Mesendoderm (in vitro differentiated cells): ENCODE data around the gene BDH2.

ENCODE experiments used
- DNase-seq: peaks from one replicate; pipeline ENCODE4 v3.0.0; 2013
- H2AK5ac ChIP-seq: 2 replicates; pipeline ENCODE4 v1.6.1; 2013; ENCODE audit warnings: low read length, inconsistent platforms
- H2BK120ac ChIP-seq: 2 replicates; pipeline ENCODE4 v1.6.1; 2013; ENCODE audit warnings: low read depth, mild to moderate bottlenecking, low read length, moderate library complexity, mixed read lengths
- H2BK15ac ChIP-seq: replicated peaks from 2 replicates; pipeline ENCODE4 v1.6.1; 2013; ENCODE audit warnings: low read depth, mild to moderate bottlenecking, moderate library complexity
- H2BK5ac ChIP-seq: 2 replicates; pipeline ENCODE4 v1.6.1; 2013; ENCODE audit warnings: low read length, inconsistent platforms
- H3K18ac ChIP-seq: 2 replicates; pipeline ENCODE4 v1.6.1; 2013; ENCODE audit warnings: mild to moderate bottlenecking, low read length, mixed read lengths
- H3K23ac ChIP-seq: one replicate; pipeline ENCODE4 v1.6.1; 2013; ENCODE audit warnings: low read length
- H3K27ac ChIP-seq: 2 replicates; pipeline ENCODE4 v1.5.1; 2013; ENCODE audit warnings: low read depth, mild to moderate bottlenecking, inconsistent platforms, low read length, moderate library complexity
- H3K27me3 ChIP-seq: 2 replicates; pipeline ENCODE4 v1.6.1; 2013; ENCODE audit warnings: low read length, control low read depth, mild to moderate bottlenecking, inconsistent platforms; ENCODE audit not compliant: insufficient read depth, poor library complexity
- H3K36me3 ChIP-seq: 2 replicates; pipeline ENCODE4 v1.6.1; 2013; ENCODE audit warnings: low read length, inconsistent platforms; ENCODE audit not compliant: control insufficient read depth, insufficient read depth
- H3K4ac ChIP-seq: one replicate; pipeline ENCODE4 v1.6.1; 2013; ENCODE audit warnings: low read depth, mild to moderate bottlenecking, low read length, moderate library complexity
- H3K4me1 ChIP-seq: 2 replicates; pipeline ENCODE4 v1.6.1; 2013; ENCODE audit warnings: low read depth, low read length, inconsistent platforms; ENCODE audit not compliant: control insufficient read depth
- H3K4me2 ChIP-seq: 2 replicates; pipeline ENCODE4 v1.6.1; 2013; ENCODE audit warnings: low read length
- H3K4me3 ChIP-seq: 2 replicates; pipeline ENCODE4 v1.5.1; 2013; ENCODE audit warnings: mild to moderate bottlenecking, low read length
- H3K56ac ChIP-seq: one replicate; pipeline ENCODE4 v1.6.1; 2013; ENCODE audit warnings: low read length
- H3K79me1 ChIP-seq: 2 replicates; pipeline ENCODE4 v1.6.1; 2013; ENCODE audit warnings: low read length, inconsistent platforms
- H3K79me2 ChIP-seq: 2 replicates; pipeline ENCODE4 v1.6.1; 2013; ENCODE audit warnings: mild to moderate bottlenecking, low read length; ENCODE audit not compliant: control insufficient read depth, insufficient read depth
- H3K9ac ChIP-seq: 2 replicates; pipeline ENCODE4 v1.6.1; 2013; ENCODE audit warnings: low read length, inconsistent platforms
- H4K5ac ChIP-seq: one replicate; pipeline ENCODE4 v1.6.1; 2013; ENCODE audit warnings: low read length
- H4K8ac ChIP-seq: one replicate; pipeline ENCODE4 v1.6.1; 2013; ENCODE audit warnings: low read depth, mild to moderate bottlenecking, control low read depth, low read length, moderate library complexity
- WGBS: extraction: QIAGEN DNeasy Blood & Tissue Kit; methylation state at CpG from one replicate; pipeline ENCODE4 v1.1.7; 2013; ENCODE audit warnings: low lambda C conversion rate, missing lambda C conversion rate; ENCODE audit not compliant: insufficient coverage; ENCODE audit errors: extremely low coverage; 5-methylcytosine and 5-hydroxymethylcytosine counted together

Gene BDH2

DNA sequence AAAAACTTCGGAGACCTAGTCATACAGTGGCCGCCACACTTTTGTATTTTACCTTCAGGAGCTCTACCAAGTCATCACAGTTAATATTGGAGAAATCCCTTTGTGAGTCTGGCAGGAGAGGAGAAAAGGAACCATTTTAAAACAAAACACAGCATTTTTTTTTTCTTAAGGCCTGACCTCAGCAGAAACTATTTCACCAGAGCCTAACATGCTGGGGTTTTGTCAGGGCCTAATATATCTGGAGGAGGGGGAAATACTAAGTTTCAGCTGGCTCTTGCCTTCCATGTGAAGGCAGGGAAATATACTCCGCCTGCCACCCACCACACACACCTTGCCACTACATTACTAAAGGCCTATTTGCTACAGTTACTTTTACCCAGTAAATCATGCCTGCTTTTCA lies 26.5 kb upstream of the BDH2 start:
- Histone ChIP-seq H3K4me3 (no peak overlapping the region), H3K79me2 (no peaks in the 10 kb centered on the region), H2BK5ac (no peak overlapping the region), H2AK5ac (no peak overlapping the region), H3K18ac (no peak overlapping the region), H3K4me2 (no peak overlapping the region), H3K4ac (no peak overlapping the region), H2BK120ac (no peak overlapping the region), H4K8ac (no peak overlapping the region), H3K27me3 (no peaks in the 10 kb centered on the region), H3K56ac (no peak overlapping the region), H4K5ac (no peak overlapping the region), H3K36me3 (no peaks in the 10 kb centered on the region), H3K27ac (no peak overlapping the region), H3K9ac (no peak overlapping the region), H3K4me1 (no peaks in the 10 kb centered on the region), H2BK15ac (no peak overlapping the region), H3K23ac (no peak overlapping the region), H3K79me1 (no peaks in the 10 kb centered on the region)
- DNase-seq: no peak
- no CpG with 5 or more reads among the region's 3 CpGs for WGBS

DNA sequence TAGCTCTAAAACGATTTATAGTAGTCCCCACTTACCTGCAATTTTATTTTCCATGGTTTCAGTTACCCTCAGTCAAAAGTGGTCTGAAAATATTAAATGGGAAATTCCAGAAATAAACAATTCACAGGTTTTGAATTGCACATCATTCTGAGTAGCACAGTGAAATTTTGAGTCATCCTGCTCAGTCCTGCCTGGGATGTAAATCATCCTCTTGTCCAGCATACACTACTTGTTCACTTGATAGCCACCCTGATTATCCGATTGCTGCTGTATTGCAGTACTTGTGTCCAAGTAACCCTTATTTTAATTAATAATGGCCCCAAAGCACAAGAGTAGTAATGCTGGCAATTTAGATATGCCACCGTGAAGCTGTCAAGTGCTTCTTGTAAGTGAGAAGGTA lies 23.5 kb upstream of the BDH2 start:
- H2AK5ac ChIP-seq: no peak overlapping the region
- H3K27ac ChIP-seq: no peak overlapping the region
- H3K79me1 ChIP-seq: no peaks in the 10 kb centered on the region
- no peaks in the 10 kb centered on the region for H3K79me2 ChIP-seq
- H2BK15ac ChIP-seq: no peak overlapping the region
- H3K36me3 ChIP-seq: no peaks in the 10 kb centered on the region
- no peak overlapping the region for H3K23ac ChIP-seq
- no peaks in the 10 kb centered on the region for H3K27me3 ChIP-seq
- WGBS: no CpG with 5 or more reads among the region's 3 CpGs
- no peak overlapping the region for H3K4me3 ChIP-seq
- no peak overlapping the region for H3K18ac ChIP-seq
- no peak overlapping the region for H3K4ac ChIP-seq
- no peak overlapping the region for H3K4me2 ChIP-seq
- H4K8ac ChIP-seq: no peak overlapping the region
- DNase-seq: no peak
- no peaks in the 10 kb centered on the region for H3K4me1 ChIP-seq
- no peak overlapping the region for H3K56ac ChIP-seq
- no peak overlapping the region for H4K5ac ChIP-seq
- no peak overlapping the region for H3K9ac ChIP-seq
- H2BK120ac ChIP-seq: no peak overlapping the region
- no peak overlapping the region for H2BK5ac ChIP-seq

DNA sequence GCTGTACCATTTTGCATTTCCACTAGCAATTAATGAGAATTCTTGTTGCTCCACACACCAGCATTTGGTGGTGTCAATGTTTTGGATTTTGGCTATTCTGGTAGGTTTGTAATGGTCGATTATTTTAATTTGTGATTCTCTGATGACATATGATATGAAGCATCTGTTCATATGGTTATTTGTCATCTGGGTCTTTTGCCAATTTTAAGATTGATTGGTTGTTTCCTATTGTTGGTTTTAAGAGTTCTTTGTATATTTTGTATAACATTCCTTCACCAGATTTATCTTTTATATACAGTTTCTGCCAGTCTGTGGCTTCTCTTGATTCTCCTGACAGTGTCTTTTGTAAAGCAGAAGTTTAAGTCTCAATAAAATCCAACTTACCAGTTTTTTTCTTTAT lies 18.5 kb upstream of the BDH2 start:
- no peaks in the 10 kb centered on the region for H3K36me3 ChIP-seq

DNA sequence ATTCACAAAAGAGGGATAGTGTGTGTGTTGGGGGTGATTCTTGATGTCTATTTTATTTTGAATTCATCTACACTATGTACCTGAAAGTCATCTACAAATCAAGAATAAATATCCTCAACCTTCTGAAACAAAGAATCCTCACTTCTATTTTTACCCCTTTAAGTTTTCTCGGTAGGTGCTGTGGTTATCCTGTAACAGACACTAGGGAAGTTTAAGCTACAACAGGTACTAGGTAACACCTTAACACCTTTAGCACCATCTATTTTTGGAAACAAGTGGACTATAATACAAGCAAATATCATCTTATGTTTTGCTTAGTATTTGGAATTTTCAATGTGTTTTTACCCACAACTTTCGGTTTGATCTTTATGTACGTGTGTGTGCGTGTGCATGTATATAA lies 12.0 kb upstream of the BDH2 start:
- H2AK5ac ChIP-seq: no peak overlapping the region
- no peak overlapping the region for H2BK15ac ChIP-seq
- no peak overlapping the region for H4K5ac ChIP-seq
- H3K79me2 ChIP-seq: no peaks in the 10 kb centered on the region
- H3K27ac ChIP-seq: no peak overlapping the region
- H3K56ac ChIP-seq: no peak overlapping the region
- H2BK120ac ChIP-seq: no peak overlapping the region
- peaks cover 12% of the 10 kb centered on the region for H3K36me3 ChIP-seq
- no peak overlapping the region for H3K4me2 ChIP-seq
- H3K79me1 ChIP-seq: no peaks in the 10 kb centered on the region
- no peak for DNase-seq
- no peak overlapping the region for H4K8ac ChIP-seq
- H3K4me3 ChIP-seq: no peak overlapping the region
- no peaks in the 10 kb centered on the region for H3K4me1 ChIP-seq
- no peak overlapping the region for H3K18ac ChIP-seq
- no peak overlapping the region for H3K4ac ChIP-seq
- no peak overlapping the region for H3K9ac ChIP-seq
- no peaks in the 10 kb centered on the region for H3K27me3 ChIP-seq
- no peak overlapping the region for H2BK5ac ChIP-seq
- no peak overlapping the region for H3K23ac ChIP-seq
- no CpG with 5 or more reads among the region's 4 CpGs for WGBS

More for the DNA sequence above, 18.5 kb upstream of the BDH2 start:
- no peak for DNase-seq
- Histone ChIP-seq H3K18ac (no peak overlapping the region), H2BK120ac (no peak overlapping the region), H4K5ac (no peak overlapping the region), H2BK15ac (no peak overlapping the region), H2AK5ac (no peak overlapping the region), H3K4me1 (no peaks in the 10 kb centered on the region), H3K27me3 (no peaks in the 10 kb centered on the region), H3K56ac (no peak overlapping the region), H3K4me3 (no peak overlapping the region), H2BK5ac (no peak overlapping the region), H3K4me2 (no peak overlapping the region), H3K79me2 (no peaks in the 10 kb centered on the region), H3K27ac (no peak overlapping the region), H3K79me1 (no peaks in the 10 kb centered on the region), H3K23ac (no peak overlapping the region), H4K8ac (no peak overlapping the region), H3K9ac (no peak overlapping the region), H3K4ac (no peak overlapping the region)
- WGBS: no CpG with 5 or more reads among the region's 1 CpG

DNA sequence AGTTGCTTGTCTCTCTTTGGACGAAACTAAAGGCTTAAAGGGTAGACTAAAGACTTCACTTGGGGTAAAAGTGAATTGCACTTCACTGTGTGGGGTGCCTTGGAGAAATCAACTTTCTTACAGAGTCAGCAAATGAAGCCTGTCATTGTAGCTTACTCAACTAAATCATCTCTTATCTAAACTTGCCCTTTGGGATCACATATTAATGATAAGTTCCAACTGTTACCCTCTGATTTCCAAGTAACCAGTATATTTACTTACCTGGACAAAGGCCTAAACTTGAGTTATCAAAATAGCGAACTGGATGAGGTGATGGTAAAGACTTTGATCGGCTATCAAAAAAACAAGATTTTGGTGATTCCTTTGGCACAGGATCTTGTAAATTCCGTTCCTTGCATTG lies 8.9 kb upstream of the BDH2 start:
- no peak overlapping the region for H3K4ac ChIP-seq
- no peak for DNase-seq
- H3K4me3 ChIP-seq: no peak overlapping the region
- no peaks in the 10 kb centered on the region for H3K4me1 ChIP-seq
- no peak overlapping the region for H3K56ac ChIP-seq
- H2BK5ac ChIP-seq: no peak overlapping the region
- no peak overlapping the region for H3K18ac ChIP-seq
- no peak overlapping the region for H4K8ac ChIP-seq
- no peaks in the 10 kb centered on the region for H3K79me2 ChIP-seq
- no peak overlapping the region for H3K23ac ChIP-seq
- no peak overlapping the region for H4K5ac ChIP-seq
- no peak overlapping the region for H3K4me2 ChIP-seq
- H2AK5ac ChIP-seq: no peak overlapping the region
- no CpG with 5 or more reads among the region's 4 CpGs for WGBS
- H3K27me3 ChIP-seq: no peaks in the 10 kb centered on the region
- peaks cover 12% of the 10 kb centered on the region for H3K36me3 ChIP-seq
- H3K9ac ChIP-seq: no peak overlapping the region
- no peak overlapping the region for H2BK120ac ChIP-seq
- no peaks in the 10 kb centered on the region for H3K79me1 ChIP-seq
- H2BK15ac ChIP-seq: no peak overlapping the region
- H3K27ac ChIP-seq: no peak overlapping the region

DNA sequence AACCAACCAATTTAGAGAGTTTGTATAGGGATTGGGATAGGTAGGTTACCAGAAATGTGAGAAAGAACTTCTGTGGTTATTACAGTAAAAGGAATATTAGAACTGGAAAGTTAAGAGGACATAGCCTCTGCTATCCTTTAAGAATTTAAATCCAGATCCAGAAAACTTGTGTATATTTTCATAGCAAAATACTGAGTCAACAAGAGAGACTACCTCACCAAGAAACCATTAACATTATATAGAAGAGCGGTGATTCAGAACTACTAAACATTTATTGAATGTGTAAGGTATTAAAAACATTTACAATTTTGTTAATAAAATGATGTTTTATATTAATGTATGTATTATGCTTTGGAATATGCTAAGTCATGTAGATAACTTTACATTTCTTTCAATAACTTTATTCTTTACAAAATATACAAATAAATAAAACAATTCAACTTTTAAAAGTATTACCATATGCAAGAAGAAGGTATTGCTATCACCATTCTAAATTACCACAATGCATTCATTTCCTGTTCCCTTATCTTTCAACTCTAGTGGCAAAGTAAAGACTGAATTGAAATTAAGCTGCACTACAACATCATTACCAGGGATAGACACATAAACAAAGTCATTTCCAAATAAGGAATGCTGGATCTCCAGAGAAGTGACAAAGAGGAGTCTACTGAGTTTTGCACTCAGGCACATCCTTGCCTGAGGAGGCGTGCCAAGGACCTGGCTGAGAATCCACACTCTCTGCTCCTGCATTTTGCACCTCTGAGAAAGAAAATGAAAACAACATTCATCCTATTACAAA lies 6.1 kb upstream of the BDH2 start:
- 100% methylated on average over 1 of the region's 2 CpGs for WGBS

More for the DNA sequence above, 6.1 kb upstream of the BDH2 start:
- H4K5ac ChIP-seq: no peak overlapping the region
- no peak overlapping the region for H3K23ac ChIP-seq
- no peak overlapping the region for H3K4me3 ChIP-seq
- peaks cover 10% of the 10 kb centered on the region for H3K36me3 ChIP-seq
- H3K4me2 ChIP-seq: no peak overlapping the region
- no peak overlapping the region for H3K18ac ChIP-seq
- H2AK5ac ChIP-seq: no peak overlapping the region
- DNase-seq: no peak
- H2BK5ac ChIP-seq: no peak overlapping the region
- H3K79me1 ChIP-seq: no peaks in the 10 kb centered on the region
- H3K9ac ChIP-seq: no peak overlapping the region
- no peak overlapping the region for H3K27ac ChIP-seq
- H3K4ac ChIP-seq: no peak overlapping the region
- H3K56ac ChIP-seq: no peak overlapping the region
- H3K79me2 ChIP-seq: no peaks in the 10 kb centered on the region
- no peaks in the 10 kb centered on the region for H3K27me3 ChIP-seq
- H2BK120ac ChIP-seq: no peak overlapping the region
- no peak overlapping the region for H2BK15ac ChIP-seq
- no peak overlapping the region for H4K8ac ChIP-seq
- H3K4me1 ChIP-seq: no peaks in the 10 kb centered on the region
